ENCODE results near the gene STIMATE. TPM values are rescaled to one million over a fixed set of nuclear protein-coding genes. Genes with fewer than 3 reads are reported as not detected.

Gene STIMATE
- total and polyA plus RNA-seq, 10 of the 15 experiments (the other 5 are each of a cell fraction or from before 2014, with no cell fraction given): 0.24 to 24.1 (median 15.4) TPM

DNA sequence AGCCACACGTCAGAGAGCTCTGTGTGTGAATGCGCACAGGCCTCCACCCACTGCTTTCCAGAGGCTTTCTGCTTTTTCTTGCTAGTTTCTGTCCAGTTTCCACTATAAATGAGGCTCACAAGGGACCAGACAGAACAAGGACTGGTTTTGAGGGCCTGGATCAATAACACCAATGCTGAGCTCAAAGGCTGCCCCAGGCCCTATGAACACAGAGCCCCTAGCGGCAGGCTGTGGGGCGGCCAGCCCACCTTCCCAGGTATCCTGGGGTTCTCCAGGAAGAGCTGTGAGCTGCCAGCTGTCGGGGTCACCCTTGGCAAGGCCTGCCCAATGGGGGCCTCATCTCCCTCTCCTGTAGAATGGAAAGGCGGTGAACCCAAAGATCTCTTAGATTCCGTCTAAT is 104.9 kb downstream of the STIMATE start:
- ChIA-PET RAD21 (ENCODE audit: unreplicated experiment) (no interaction called here), SMC1A (ENCODE audit: uncharacterized antibody, unreplicated experiment) (interaction anchor here (1.1 kb wide), 1 partner anchor 134 kb away, joined by 3 read pairs; no protein-coding TSS in a partner anchor), CTCF (interaction anchor here (1.0 to 1.1 kb wide), 2 partner anchors 13 to 28 kb away, joined by 4 to 6 read pairs; no protein-coding TSS in a partner anchor), POLR2A (interaction anchor here (0.8 kb wide), 1 partner anchor 12 kb away, joined by 3 read pairs; no protein-coding TSS in a partner anchor)
- in situ Hi-C loops (cut with MboI) (no loop called here), intact Hi-C loops (cut with micrococcal nuclease; ENCODE audit: unreplicated experiment) (no loop called here)
- no peak overlapping the region for H2AFZ ChIP-seq (ENCODE audit: control insufficient read depth, low read depth, low read length)
- H3K36me3 ChIP-seq (ENCODE audit: control insufficient read depth in 2 of 2, insufficient read depth in 2 of 2, low read length in 1 of 2): no peaks in the 10 kb centered on the region
- H3K79me2 ChIP-seq (ENCODE audit: control insufficient read depth, insufficient read depth, low read length): no peaks in the 10 kb centered on the region
- WGBS (ENCODE audit: insufficient coverage, insufficient replicate concordance, low lambda C conversion rate, missing lambda C conversion rate): 41% methylated on average over 7 of the region's 7 CpGs
- H4K20me1 ChIP-seq (ENCODE audit: control insufficient read depth, insufficient read depth): no peaks in the 10 kb centered on the region
- H3K4me3 ChIP-seq: no peak overlapping the region
- no peaks in the 10 kb centered on the region for H3K4me1 ChIP-seq (ENCODE audit: control insufficient read depth, insufficient read depth, low read length)
- DNase-seq (ENCODE audit: low read depth, low spot score): no peak
- no TSS peak for BruUV-seq (replicated peaks)
- H3K27ac ChIP-seq (ENCODE audit: control insufficient read depth, insufficient read depth): no peak overlapping the region
- H3K27me3 ChIP-seq (replicated peaks in 1 of 2; ENCODE audit: control insufficient read depth in 2 of 2, insufficient read depth in 2 of 2, low read length in 1 of 2): no peaks in the 10 kb centered on the region; a peak in 1 of 4 replicates
- no peaks in the 10 kb centered on the region for H3K9me3 ChIP-seq (replicated peaks; ENCODE audit: control insufficient read depth, insufficient read depth, low read length)
- FAIRE-seq: no peak
- no peak for ATAC-seq
- H3K4me2 ChIP-seq (ENCODE audit: control insufficient read depth, insufficient read depth): no peak overlapping the region
- no peak overlapping the region for H3K9ac ChIP-seq (ENCODE audit: control insufficient read depth, insufficient read depth, low read length)
- TF ChIP-seq CHD4 (IDR thresholded peaks at IDR 0.05) (no peak), KLF5 (IDR thresholded peaks at IDR 0.05; ENCODE audit: partially characterized antibody) (no peak), MYB (IDR thresholded peaks at IDR 0.05; ENCODE audit: borderline replicate concordance, low read depth, low read length) (no peak), RAD51 (IDR thresholded peaks at IDR 0.05) (no peak), ETV6 (conservative IDR thresholded peaks at IDR 0.05 in 1 of 2, IDR thresholded peaks at IDR 0.05 in 1 of 2; ENCODE audit: borderline replicate concordance in 1 of 2, low read depth in 1 of 2) (no peak), SUZ12 (IDR thresholded peaks at IDR 0.05; ENCODE audit: unreplicated experiment) (no peak), POU2F2 (IDR thresholded peaks at IDR 0.05; ENCODE audit: borderline replicate concordance, low read depth, low read length) (no peak), FOXK2 (IDR thresholded peaks at IDR 0.05) (no peak), PAX5 (IDR thresholded peaks at IDR 0.05; ENCODE audit: borderline replicate concordance, low read depth, low read length) (no peak), USF1 (IDR thresholded peaks at IDR 0.05; ENCODE audit: borderline replicate concordance, extremely low read length, insufficient read depth, low read depth, low read length) (no peak), BCL3 (IDR thresholded peaks at IDR 0.05; ENCODE audit: borderline replicate concordance, insufficient read depth, low read depth, low read length, poor library complexity, severe bottlenecking) (no peak), SMARCA5 (IDR thresholded peaks at IDR 0.05) (no peak), NKRF (conservative IDR thresholded peaks at IDR 0.05) (no peak), EGR1 (IDR thresholded peaks at IDR 0.05; ENCODE audit: borderline replicate concordance in 1 of 2, low read depth in 2 of 2, low read length in 2 of 2) (no peak), POLR2A (IDR thresholded peaks at IDR 0.05; ENCODE audit: low read depth, low read length) (no peak), NFIC (IDR thresholded peaks at IDR 0.05; ENCODE audit: low read depth, low read length) (no peak)
- TF ChIP-seq, protein P1, sequence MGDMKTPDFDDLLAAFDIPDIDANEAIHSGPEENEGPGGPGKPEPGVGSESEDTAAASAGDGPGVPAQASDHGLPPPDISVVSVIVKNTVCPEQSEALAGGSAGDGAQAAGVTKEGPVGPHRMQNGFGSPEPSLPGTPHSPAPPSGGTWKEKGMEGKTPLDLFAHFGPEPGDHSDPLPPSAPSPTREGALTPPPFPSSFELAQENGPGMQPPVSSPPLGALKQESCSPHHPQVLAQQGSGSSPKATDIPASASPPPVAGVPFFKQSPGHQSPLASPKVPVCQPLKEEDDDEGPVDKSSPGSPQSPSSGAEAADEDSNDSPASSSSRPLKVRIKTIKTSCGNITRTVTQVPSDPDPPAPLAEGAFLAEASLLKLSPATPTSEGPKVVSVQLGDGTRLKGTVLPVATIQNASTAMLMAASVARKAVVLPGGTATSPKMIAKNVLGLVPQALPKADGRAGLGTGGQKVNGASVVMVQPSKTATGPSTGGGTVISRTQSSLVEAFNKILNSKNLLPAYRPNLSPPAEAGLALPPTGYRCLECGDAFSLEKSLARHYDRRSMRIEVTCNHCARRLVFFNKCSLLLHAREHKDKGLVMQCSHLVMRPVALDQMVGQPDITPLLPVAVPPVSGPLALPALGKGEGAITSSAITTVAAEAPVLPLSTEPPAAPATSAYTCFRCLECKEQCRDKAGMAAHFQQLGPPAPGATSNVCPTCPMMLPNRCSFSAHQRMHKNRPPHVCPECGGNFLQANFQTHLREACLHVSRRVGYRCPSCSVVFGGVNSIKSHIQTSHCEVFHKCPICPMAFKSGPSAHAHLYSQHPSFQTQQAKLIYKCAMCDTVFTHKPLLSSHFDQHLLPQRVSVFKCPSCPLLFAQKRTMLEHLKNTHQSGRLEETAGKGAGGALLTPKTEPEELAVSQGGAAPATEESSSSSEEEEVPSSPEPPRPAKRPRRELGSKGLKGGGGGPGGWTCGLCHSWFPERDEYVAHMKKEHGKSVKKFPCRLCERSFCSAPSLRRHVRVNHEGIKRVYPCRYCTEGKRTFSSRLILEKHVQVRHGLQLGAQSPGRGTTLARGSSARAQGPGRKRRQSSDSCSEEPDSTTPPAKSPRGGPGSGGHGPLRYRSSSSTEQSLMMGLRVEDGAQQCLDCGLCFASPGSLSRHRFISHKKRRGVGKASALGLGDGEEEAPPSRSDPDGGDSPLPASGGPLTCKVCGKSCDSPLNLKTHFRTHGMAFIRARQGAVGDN (IDR thresholded peaks at IDR 0.05): no peak

All from GM12878 (cell line).